GM12865 (cell line): ENCODE results near the gene AURKA.

Experiments
- DNase-seq: peaks from one replicate; pipeline ENCODE4 v3.0.0; 2010; ENCODE audit warnings: low read depth
- H3K4me3 ChIP-seq: 2 replicates; pipeline ENCODE4 v1.5.1; 2011; ENCODE audit warnings: mild to moderate bottlenecking, low read depth, low read length, control low read depth
- TF ChIP-seq, protein P1 (sequence below): IDR thresholded peaks from 2 replicates; pipeline ENCODE4 v1.5.1; 2011; ENCODE audit warnings: low read length, control low read depth, low read depth, inconsistent platforms; ENCODE audit not compliant: insufficient read depth; ENCODE audit errors: missing control alignments

The AURKA gene

DNA sequence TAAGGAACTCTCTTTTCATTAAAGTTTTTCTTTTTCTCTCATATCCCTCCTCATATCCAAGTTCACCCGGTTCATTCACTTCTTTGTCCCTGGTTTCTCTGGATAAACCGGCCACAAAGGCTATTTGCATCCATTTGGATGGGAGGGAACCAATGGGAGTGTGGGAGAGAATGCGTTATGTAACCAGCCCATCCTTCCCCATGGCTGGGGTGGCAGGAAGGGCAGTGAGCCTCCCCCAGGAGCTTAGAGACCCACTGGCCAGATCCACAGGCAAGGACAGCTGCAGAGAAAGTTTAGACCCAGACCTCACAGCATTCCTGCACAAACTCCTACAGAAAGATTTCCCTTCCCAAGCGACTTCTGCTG lies 30.8 kb upstream of the AURKA start:
- H3K4me3 ChIP-seq: no peak overlapping the region
- DNase-seq: no peak
- TF ChIP-seq, protein P1, sequence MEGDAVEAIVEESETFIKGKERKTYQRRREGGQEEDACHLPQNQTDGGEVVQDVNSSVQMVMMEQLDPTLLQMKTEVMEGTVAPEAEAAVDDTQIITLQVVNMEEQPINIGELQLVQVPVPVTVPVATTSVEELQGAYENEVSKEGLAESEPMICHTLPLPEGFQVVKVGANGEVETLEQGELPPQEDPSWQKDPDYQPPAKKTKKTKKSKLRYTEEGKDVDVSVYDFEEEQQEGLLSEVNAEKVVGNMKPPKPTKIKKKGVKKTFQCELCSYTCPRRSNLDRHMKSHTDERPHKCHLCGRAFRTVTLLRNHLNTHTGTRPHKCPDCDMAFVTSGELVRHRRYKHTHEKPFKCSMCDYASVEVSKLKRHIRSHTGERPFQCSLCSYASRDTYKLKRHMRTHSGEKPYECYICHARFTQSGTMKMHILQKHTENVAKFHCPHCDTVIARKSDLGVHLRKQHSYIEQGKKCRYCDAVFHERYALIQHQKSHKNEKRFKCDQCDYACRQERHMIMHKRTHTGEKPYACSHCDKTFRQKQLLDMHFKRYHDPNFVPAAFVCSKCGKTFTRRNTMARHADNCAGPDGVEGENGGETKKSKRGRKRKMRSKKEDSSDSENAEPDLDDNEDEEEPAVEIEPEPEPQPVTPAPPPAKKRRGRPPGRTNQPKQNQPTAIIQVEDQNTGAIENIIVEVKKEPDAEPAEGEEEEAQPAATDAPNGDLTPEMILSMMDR: no peak

DNA sequence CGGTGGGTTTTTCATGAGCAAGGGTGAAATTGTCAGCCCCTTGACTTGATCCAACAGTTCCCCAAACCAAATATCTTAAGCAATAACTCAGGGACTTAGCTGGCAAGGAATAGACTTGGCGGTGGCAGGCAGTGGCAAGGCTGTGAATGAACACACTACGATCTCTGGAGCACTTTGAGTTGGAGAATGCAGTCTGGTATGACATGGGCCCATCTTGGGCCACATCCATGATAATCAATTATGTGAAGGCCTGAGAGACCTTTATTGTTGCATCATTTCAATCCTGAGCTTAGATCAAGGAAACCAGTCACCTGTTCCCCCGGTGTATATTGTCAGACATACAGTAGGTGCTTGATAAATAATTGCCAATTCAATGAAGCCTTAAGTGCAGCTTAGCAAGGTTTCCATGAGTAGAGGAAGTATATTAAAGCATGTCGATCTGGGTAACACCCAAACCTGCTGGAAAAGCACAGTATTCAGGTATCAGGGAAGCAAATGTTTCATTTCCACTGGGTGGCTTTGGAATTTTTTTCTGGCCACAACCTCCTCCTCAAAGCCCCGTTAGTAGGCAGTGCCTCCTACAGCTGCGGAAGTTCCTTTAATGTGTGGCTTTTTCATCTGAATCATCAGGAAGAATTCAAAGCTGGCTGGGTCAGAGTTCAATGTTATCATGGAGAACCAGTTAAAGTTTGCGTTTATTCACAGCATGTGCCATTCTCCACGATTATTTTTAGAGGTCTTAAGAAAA lies 30.2 kb upstream of the AURKA start:
- no peak for DNase-seq
- no peak overlapping the region for H3K4me3 ChIP-seq
- TF ChIP-seq, protein P1: no peak

DNA sequence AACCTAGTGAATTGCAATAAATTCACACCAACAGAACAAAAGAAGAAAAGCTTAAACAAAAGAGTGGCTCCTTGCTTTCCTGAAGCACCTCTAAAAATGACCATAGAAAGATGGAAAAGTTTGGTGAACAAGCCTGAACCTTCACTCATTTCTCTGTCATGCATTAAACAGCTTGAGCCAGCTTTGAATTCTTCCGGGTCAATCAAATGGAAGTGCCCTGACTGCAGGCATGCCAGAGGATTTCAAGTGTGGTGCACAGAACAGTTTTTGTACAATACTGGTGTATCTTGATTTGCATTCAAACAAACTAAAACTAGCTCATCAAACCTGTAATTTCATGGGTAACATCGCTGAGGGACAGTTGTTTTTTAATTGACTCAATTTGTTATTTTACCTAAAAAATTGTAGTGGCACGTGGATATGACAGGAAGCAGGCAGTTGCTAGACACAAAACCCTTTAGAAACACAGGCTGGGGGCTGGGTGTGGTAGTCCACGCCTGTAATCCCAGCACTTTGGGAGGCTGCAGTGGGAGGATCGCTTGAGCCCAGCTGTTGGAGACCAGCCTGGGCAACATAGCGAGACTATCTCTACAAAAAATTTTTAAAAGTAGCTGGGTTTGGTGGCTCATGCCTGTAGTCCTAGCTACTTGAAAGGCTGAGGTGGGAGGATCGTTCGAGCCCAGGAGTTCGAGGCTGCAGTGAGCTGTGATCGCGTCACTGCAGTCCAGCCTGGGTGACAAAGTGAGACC lies 29.1 kb upstream of the AURKA start:
- no peak overlapping the region for H3K4me3 ChIP-seq
- TF ChIP-seq, protein P1: no peak
- DNase-seq: no peak

DNA sequence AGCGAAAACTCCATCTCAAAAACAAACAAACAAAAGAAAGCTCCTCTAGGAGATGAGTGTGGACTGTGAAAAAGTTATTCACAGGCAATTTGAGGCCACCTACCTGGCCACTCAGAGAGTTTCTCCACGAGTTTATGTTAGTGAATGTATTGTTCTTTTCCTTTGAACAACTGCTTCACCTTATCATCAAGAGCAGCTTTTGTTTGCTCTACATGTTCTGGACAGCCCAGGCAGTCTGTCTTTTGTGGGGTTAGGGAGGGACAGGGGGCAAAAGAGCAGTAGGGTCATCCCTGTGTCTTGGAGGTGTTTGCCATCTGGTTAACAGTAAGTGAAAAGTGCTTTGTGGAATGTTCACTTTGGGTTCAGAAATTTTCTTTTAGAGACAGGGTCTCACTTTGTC lies 28.0 kb upstream of the AURKA start:
- TF ChIP-seq, protein P1: no peak

DNA sequence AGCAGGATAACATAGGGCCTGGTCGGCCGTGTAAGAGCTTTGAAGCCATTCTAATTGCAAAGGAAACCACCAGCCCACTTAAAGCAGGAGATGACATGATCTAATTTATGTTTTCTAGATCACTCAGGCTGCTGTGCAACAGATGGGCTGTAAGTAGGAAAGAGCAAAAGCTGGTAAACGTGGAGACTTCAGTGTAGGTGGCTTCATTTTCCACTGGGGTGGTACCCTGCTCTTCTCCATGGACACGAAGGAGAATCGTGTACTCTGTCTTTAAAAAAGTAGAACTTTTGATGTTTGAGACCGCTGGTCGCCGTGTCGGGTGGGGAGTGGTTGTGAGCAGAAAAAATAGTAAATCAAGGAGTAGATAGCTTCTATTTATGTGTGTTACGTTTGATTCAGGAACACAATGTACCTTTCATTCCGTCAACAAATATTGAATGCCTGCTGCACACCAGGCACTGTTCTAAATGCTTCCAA lies 26.4 kb upstream of the AURKA start:
- TF ChIP-seq, protein P1: no peak
- no peak for DNase-seq
- H3K4me3 ChIP-seq: no peak overlapping the region

More for the DNA sequence above, 28.0 kb upstream of the AURKA start:
- no peak for DNase-seq
- H3K4me3 ChIP-seq: no peak overlapping the region

DNA sequence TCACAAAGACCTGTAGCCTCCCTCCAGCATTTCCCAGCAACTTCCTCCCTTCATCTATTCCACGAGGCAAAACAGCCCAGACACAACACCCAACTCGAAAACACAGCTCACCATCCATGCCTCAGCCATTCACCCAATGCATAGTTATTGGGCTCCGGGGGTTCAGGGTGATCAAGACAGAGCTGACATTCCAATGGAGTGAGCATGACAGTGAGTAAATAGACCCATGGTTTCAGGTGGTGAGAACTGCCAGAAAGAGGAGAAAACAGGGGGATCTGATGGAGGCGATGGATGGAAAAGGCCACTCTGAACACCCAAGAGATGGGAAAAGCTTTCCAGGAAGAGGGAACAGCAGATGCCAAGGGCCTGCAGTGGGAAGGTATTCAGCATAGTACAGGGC lies 25.9 kb upstream of the AURKA start:
- DNase-seq: no peak
- no peak overlapping the region for H3K4me3 ChIP-seq
- TF ChIP-seq, protein P1: no peak

DNA sequence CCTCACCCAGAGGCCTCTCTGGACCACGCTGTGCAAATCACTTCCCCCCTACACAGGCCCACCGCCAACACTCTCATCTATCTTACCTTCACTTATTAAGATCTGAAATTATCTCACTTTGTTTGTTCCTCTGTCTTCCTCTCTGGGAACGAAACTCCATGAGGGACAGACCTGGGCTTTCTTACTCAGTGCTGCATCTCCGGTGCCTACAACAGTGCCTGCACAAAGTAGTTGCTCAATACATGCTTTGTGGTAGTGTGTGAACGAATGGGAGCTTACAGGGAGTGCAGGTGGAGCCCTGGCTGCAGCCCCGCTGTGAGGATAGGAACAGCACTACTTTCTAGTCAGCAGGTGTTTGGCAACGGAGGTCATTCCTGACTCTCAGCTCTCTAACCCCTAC lies 25.4 kb upstream of the AURKA start:
- TF ChIP-seq, protein P1: no peak
- no peak overlapping the region for H3K4me3 ChIP-seq
- no peak for DNase-seq
